SKM-1 treated with dmso at 0.1 percent for 144 hours (cell line): ENCODE data around the gene USP40.

Experiments used
- DNase-seq: peaks from one replicate; lab custom pipeline; 2025; ENCODE audit not compliant: unreplicated experiment; lab: John Stamatoyannopoulos, UW

USP40 gene

GRCh38 chr2:233462826-233463470 lies 103.6 kb downstream of the USP40 start:
- no peak for DNase-seq

GRCh38 chr2:233462202-233462785 lies 104.3 kb downstream of the USP40 start:
- no peak for DNase-seq

- DNase-seq = no peak
These were observed 105.1 kb downstream of the USP40 start for GRCh38 chr2:233461481-233461891.

GRCh38 chr2:233460726-233461441 lies 105.7 kb downstream of the USP40 start:
- DNase-seq = no peak

GRCh38 chr2:233459426-233459825 lies 107.2 kb downstream of the USP40 start:
- DNase-seq = no peak

GRCh38 chr2:233458826-233459225 lies 107.8 kb downstream of the USP40 start:
- DNase-seq = no peak

- DNase-seq = no peak
These were observed 108.5 kb downstream of the USP40 start for GRCh38 chr2:233458031-233458610.

GRCh38 chr2:233457356-233457755 lies 109.2 kb downstream of the USP40 start:
- no peak for DNase-seq

GRCh38 chr2:233456934-233457333 lies 109.6 kb downstream of the USP40 start:
- DNase-seq = no peak

- no peak for DNase-seq
These were observed 110.5 kb downstream of the USP40 start for GRCh38 chr2:233456111-233456510.

- DNase-seq = no peak
These were observed 111.1 kb downstream of the USP40 start for GRCh38 chr2:233455491-233455890.

- DNase-seq = no peak
These were observed 111.6 kb downstream of the USP40 start for GRCh38 chr2:233455006-233455405.

- DNase-seq = no peak
These were observed 112.7 kb downstream of the USP40 start for GRCh38 chr2:233453916-233454315.

GRCh38 chr2:233453111-233453915 lies 113.3 kb downstream of the USP40 start:
- DNase-seq = no peak

GRCh38 chr2:233451950-233452349 lies 114.6 kb downstream of the USP40 start:
- no peak for DNase-seq

GRCh38 chr2:233450864-233451575 lies 115.6 kb downstream of the USP40 start:
- DNase-seq = no peak

GRCh38 chr2:233449921-233450863 lies 116.4 kb downstream of the USP40 start:
- DNase-seq = no peak

GRCh38 chr2:233449081-233449901 lies 117.3 kb downstream of the USP40 start:
- DNase-seq = no peak

GRCh38 chr2:233448575-233448974 lies 118.0 kb downstream of the USP40 start:
- DNase-seq = no peak
